Renal cortex interstitium (tissue), 15 donors: Measurements from ENCODE around the gene OOSP1. TPM values are rescaled to one million over a fixed set of nuclear protein-coding genes. Genes with fewer than 3 reads are reported as not detected.
"Not testable (repeated sequence)": the region's sequence is repeated elsewhere in the genome, so short reads cannot be mapped to it uniquely, and the experiment has no call there.

ENCODE experiments used
- DNase-seq, 11 donors: peaks; one replicate each; pipeline ENCODE4 v3.0.0-alpha.2; 2013; ENCODE audit warnings: low read depth in 9 of 11, low spot score in 4 of 11; ENCODE audit errors: extremely low read depth in 1 of 11
- long read RNA-seq, 16 experiments: transcript quantifications; one replicate each; lab custom pipeline, GENCODE V29; 2026
- polyA plus RNA-seq, 3 donors: library from polyadenylated mRNA; unstranded; fragments of 120-200 nt; gene quantifications; one replicate each; pipeline ENCODE4 v1.2.1, GENCODE V29; 2013; ENCODE audit not compliant: insufficient read length in 3 of 3

OOSP1 gene
- under 1 TPM in 1 of 3 donors, not detected in 2; 0.32 TPM for polyA plus RNA-seq
- long read RNA-seq, donor 1: 0 reads
- long read RNA-seq, donor 2: 0 reads
- long read RNA-seq, donor 3: 0 reads
- long read RNA-seq, donor 4: 0 reads
- long read RNA-seq, donor 5: 0 reads
- long read RNA-seq, donor 6: 0 reads
- long read RNA-seq, donor 7: 0 reads
- long read RNA-seq, donor 8: 0 reads
- long read RNA-seq, donor 9: 0 reads
- long read RNA-seq, donor 10: 0 reads
- long read RNA-seq, donor 11: 0 reads
- long read RNA-seq, donor 12: 0 reads
- long read RNA-seq, donor 13: 0 reads
- long read RNA-seq, donor 14: 0 reads
- long read RNA-seq, donor 15: 0 reads
- long read RNA-seq, donor 16: 0 reads

DNA sequence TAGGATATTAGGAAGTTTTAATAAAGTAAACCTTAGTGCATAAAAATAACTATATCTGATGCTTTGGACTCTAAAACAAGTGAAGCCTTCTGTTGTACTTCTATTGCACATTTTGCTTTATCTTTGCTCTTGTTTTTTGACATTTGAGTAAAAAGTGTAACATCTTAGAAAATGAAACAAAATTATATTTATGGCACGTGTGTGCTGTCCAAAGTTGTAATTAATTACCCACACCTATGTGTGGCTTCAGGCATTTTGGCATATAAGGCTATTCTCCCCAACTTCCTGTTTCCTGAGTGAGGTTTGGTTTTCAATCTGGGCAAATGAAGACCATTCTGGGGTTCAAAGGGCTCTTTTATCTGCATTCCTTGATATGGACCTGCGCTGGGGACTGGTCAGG, at the start of gene OOSP1:
OOSP1 (plus strand) TSS at position 301 of the 400 bp plus-strand sequence; CDS start at position 324, 23 bp downstream.
- DNase-seq: no peak

DNA sequence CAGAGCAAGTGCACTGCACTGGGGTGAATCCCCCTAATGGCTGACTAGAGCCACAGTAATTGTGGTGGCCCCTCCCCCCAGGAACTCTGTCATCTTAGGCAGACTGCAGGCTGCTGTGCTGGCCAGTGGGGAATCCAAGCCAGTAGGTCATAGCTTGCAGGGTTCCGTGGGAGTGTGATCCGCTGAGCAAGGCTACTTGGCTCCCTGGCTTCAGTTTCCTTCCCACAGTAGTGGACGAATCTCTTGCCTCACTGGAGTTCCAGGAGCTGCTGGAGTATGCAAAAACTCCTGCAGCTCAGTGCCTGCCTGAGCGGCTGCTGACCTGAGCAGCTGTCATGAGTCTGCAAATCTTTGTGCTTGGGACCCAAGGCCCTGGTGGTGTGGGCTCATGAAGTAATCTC, 46.5 kb upstream of the OOSP1 start:
- no peak for DNase-seq

GRCh38 chr11:59894616-59895015, 43.6 kb upstream of the OOSP1 start:
- DNase-seq: no peak

DNA sequence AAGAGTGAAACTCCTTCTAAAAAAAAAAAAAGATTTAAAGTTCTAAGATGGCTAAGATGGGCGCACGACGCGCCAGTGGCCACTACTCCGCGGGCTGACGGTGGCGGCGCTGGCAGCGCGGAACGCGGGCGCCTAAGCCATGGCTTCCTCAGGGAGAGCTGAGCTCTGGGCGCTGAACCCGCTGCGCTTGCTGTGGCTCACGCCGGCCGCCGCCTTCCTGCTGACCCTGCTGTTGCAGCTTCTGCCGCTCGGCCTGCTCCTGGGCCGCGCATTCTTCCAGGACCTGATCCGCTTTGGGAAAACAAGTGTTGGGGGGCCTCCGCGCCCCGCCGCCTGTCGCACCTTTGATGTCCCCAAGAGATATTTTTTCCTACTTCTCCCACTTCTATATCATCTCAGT, 40.2 kb upstream of the OOSP1 start:
- no peak for DNase-seq

GRCh38 chr11:59898650-59899049, 39.6 kb upstream of the OOSP1 start:
- no peak for DNase-seq

GRCh38 chr11:59899532-59899931, 38.7 kb upstream of the OOSP1 start:
- no peak for DNase-seq

DNA sequence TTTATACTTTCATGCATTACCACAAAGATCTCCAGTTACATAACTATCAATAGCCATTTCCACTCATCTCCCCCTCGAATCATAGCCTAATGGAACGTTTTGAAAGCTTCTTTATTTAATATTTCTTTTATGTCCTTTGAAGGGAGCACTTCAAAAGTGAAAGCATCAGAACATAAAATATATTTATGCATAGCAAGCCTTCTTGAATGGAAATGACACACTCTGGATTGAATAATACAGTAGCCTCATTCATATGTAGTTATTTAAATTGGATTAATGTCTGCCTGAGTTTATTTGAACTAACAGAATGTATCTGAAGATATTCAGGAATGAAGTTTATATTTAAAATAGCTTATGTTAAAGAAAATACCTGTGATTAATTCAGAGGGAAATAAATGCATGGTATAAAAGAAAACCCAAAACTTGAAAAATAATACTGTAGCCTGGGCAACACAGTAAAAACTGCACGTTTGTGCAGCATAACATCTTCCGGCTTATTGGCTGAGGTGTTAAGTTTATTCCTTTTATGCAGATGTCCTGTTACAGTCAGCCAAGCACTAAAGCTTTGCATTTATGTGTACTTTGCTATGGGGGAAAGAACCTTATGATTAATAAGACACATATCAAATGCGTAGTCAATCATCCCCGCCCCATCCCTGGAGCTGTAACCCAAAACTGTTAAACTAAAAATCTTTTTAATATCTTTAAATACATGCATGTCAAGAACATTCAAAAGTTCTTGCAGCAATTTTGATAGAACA, 37.7 kb upstream of the OOSP1 start:
- no peak for DNase-seq

DNA sequence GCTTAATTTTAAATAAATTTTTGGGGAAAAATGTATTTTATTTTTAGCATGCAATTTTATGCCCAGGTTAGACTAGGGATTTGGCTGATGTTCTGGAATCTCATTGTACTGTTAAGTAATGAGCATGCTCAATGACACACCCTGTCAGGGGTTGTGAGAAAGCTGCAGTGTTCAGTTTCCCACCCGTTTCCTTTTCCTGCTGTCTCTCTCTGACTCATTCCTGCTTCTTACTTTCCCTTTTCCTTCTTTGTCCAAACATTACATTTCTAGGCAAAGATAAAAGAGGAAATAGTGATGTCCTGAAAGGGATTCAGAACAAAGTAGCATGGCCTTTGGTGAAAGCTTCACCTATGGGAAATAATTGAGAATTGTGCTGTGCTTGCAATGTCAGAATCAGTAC, 36.9 kb upstream of the OOSP1 start:
- DNase-seq: peak in 1 of 11 donors; percentile 5

- not testable (repeated sequence) for DNase-seq
Observed at GRCh38 chr11:59903569-59903968, 34.7 kb upstream of the OOSP1 start.

DNA sequence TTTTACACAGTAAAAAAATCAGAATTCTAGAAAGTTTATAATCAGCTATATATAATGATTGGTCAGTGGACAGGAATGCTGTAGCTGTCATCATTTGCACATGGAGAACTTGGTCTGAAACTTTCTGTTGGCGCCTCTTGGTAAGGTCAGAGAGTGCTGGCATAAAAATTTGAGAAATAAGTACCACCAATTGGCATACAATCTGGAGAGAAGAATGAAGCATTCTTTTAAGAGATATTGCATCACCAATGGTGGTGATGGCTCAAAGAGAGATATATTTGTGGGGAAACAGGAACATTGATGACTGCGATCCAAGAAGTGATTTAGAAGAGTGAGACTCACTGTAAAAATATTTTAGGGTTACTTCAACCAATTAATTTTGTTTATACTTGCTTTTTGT, 19.8 kb upstream of the OOSP1 start:
- no peak for DNase-seq

GRCh38 chr11:59918987-59919589, 19.1 kb upstream of the OOSP1 start:
- no peak for DNase-seq

GRCh38 chr11:59923813-59924212, 14.4 kb upstream of the OOSP1 start:
- no peak for DNase-seq

- DNase-seq: no peak
Observed at GRCh38 chr11:59931688-59932087, 6.5 kb upstream of the OOSP1 start.

DNA sequence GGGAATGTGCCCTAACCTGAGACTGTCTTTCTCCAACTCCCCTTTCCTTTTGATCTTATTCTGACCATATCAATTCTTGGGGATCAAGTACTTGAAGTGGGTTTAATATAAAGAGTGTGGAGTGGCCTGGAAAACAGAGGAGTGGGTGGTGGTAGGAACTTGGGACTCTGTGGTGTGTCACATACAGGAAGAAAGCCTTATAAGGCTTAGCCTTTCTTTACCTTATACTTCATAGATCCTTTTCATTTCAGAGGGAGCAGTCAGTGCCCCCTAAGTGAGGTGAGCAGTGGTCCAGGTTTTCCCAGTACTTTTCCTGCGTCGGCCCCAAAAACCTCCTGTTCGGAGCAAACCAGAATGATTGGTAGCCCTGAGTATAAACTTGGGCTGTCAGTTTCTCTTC, 486 bp downstream of the OOSP1 start:
- no peak for DNase-seq

GRCh38 chr11:59939482-59939881, 1.2 kb downstream of the OOSP1 start:
- no peak for DNase-seq

DNA sequence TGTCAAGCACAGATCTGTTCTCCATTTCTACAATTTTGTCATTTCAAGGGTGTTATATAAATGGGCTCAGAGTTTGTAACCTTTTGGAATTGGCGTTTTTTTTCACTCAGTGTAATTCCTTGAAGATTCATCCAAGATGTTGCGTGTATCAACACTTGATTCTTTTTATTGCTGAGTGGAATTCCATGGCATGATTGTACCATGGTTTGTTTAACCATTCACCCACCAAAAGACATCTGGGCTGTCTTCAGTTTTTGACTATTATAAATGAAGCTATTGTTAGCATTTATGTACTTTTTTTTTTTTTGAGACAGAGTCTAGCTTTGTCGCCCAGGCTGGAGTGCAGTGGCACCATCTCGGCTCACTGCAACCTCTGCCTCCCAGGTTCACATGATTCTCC, 2.9 kb downstream of the OOSP1 start:
- DNase-seq: no peak

DNA sequence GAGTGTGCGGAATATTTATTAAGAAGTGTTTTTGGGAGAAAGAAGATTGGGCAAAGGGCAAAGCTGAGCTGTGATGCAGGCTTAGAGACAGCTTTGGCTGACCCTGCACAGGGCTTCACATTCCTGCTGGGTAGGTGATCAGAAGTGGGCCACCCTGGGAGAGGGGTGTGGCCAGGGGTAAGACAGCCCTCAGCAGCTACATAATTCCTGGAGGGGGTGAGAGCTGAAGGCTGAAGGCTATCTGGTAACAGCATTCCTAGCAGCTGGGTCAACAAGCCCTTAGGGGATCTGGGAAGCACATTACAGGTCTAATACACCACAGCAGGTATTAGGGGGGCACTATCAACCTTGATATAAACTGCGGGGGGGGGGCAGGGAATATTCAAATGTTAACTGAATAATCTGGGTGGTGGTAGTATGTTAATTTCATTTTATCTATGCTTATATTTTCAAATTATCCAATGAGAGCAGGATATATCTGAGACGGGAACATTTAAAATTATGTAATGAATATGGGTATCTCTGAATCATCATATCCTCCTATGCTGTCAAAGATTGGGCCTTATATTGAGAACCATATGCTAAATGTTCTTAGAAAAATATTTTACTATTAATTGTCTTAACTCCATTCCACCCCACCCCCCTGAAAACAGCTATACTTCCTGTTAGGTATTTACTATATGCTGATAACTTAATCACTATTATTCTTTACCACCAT, 5.9 kb downstream of the OOSP1 start:
- DNase-seq: no peak

- peak in 1 of 11 donors; percentile 2 for DNase-seq
Observed at GRCh38 chr11:59944720-59945119, 6.5 kb downstream of the OOSP1 start.

DNA sequence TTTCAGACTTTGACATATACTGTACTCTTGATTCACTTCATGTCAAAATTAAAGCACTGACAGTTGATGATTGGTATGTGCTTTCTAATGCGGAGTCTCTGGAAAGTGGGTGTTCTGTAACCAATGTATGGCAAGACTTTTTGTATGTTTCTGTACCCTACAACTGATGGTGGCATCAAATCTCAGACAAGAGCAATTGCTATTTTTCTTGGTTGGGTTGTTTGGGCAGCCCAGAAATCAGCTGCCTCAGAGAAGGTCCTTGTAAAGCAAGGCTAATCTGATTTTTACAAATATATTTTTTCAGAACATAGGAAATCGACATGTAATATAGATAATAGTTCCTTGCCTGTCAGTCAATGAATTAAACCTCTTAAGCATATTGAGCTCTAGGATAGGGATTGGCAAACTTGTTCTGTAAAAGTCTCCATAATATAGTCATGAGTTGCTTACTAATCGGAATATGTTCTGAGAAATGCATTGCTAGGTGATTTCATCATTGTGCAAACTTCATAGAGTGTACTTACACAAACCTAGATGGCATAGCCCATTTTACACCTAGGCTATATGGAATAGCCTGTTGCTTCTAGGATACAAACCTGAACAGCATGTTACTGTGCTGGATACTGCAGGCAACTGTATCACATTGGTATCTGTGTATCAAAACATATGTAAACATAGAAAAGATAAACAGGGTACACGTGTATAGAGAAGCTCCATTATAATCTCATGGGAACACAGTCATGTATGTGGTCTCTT, 15.4 kb downstream of the OOSP1 start:
- no peak for DNase-seq
